Peyer's patch (tissue), 4 donors: Measurements from ENCODE around the gene POU6F2.

ENCODE experiments used
- POLR2A ChIP-seq, 2 donors: fragments of 450-650 bp; IDR thresholded peaks; one replicate each; pipeline ENCODE4 v1.5.1; 2017; ENCODE audit warnings: antibody characterized with exemption in 2 of 2, mild to moderate bottlenecking in 2 of 2, moderate library complexity in 2 of 2
- TF ChIP-seq, protein P1 (sequence below), 6 experiments: fragments of 450-650 bp in 4 of 6; fragments of 200-600 bp in 2 of 6; sonication (generic) in 1 of 6; IDR thresholded peaks; one replicate each; pipeline ENCODE4 v1.5.1; 2017 to 2019; ENCODE audit warnings: antibody characterized with exemption in 6 of 6, mild to moderate bottlenecking in 3 of 6, moderate library complexity in 1 of 6

DNA sequence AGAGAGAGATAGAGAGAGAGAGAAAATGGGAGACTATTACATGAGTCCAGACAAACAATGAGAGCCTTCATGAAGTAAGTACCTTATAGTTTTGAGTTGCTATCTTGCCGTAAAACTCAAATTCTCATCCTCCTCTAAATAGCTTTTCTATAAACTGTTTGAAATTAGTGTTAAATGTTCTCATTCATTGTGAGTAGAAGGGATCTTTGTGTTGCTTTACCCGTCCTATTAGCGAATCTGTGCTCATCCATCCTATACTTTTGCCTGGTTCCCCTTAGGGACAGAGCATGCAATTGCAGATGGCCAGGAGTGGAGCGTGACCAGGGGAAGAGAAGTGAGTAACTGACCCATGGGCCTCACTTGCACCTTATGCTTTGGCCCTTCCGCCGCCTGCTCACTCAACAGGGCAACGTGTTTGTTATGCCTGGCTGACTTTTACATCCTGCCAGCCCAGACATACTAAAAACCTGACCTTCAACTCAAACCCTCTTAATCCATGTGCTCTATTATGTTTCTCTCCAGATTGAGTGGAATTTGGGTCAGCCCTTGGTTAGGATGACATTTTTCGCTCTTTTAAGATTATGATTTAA is 344.3 kb downstream of the POU6F2 start:
- no peak for TF ChIP-seq POLR2A (IDR thresholded peaks at IDR 0.05)
- TF ChIP-seq, protein P1, sequence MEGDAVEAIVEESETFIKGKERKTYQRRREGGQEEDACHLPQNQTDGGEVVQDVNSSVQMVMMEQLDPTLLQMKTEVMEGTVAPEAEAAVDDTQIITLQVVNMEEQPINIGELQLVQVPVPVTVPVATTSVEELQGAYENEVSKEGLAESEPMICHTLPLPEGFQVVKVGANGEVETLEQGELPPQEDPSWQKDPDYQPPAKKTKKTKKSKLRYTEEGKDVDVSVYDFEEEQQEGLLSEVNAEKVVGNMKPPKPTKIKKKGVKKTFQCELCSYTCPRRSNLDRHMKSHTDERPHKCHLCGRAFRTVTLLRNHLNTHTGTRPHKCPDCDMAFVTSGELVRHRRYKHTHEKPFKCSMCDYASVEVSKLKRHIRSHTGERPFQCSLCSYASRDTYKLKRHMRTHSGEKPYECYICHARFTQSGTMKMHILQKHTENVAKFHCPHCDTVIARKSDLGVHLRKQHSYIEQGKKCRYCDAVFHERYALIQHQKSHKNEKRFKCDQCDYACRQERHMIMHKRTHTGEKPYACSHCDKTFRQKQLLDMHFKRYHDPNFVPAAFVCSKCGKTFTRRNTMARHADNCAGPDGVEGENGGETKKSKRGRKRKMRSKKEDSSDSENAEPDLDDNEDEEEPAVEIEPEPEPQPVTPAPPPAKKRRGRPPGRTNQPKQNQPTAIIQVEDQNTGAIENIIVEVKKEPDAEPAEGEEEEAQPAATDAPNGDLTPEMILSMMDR (IDR thresholded peaks at IDR 0.05) = no peak
